ENCODE measurements around the gene ZC3H7A.

- TF ChIP-seq CTCF (IDR thresholded peaks at IDR 0.05) = no peak
- TF ChIP-seq POLR2A (IDR thresholded peaks at IDR 0.05) = no peak
Measured at GRCh38 chr16:11792410-11793241, 4.4 kb downstream of the ZC3H7A start.
